Measurements from ENCODE around the gene ARHGAP25. TPM values are rescaled to one million over a fixed set of nuclear protein-coding genes. Genes with fewer than 3 reads are reported as not detected.

ARHGAP25 gene
- total RNA-seq, 4 donors from 2014 or later: 6.1 to 40.8 (median 11.7) TPM

GRCh38 chr2:68765739-68766375, 31.2 kb downstream of the ARHGAP25 start:
- no peak for DNase-seq (ENCODE audit: low spot score)
- ATAC-seq (ENCODE audit: low FRiP score): peak; percentile 13
- TF ChIP-seq, protein P1, sequence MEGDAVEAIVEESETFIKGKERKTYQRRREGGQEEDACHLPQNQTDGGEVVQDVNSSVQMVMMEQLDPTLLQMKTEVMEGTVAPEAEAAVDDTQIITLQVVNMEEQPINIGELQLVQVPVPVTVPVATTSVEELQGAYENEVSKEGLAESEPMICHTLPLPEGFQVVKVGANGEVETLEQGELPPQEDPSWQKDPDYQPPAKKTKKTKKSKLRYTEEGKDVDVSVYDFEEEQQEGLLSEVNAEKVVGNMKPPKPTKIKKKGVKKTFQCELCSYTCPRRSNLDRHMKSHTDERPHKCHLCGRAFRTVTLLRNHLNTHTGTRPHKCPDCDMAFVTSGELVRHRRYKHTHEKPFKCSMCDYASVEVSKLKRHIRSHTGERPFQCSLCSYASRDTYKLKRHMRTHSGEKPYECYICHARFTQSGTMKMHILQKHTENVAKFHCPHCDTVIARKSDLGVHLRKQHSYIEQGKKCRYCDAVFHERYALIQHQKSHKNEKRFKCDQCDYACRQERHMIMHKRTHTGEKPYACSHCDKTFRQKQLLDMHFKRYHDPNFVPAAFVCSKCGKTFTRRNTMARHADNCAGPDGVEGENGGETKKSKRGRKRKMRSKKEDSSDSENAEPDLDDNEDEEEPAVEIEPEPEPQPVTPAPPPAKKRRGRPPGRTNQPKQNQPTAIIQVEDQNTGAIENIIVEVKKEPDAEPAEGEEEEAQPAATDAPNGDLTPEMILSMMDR (IDR thresholded peaks at IDR 0.05): no peak

GRCh38 chr2:68766376-68766845, 31.8 kb downstream of the ARHGAP25 start:
- DNase-seq (ENCODE audit: low spot score): no peak
- peak; percentile 70 for ATAC-seq (ENCODE audit: low FRiP score)
- TF ChIP-seq, protein P1 (IDR thresholded peaks at IDR 0.05): no peak

DNA sequence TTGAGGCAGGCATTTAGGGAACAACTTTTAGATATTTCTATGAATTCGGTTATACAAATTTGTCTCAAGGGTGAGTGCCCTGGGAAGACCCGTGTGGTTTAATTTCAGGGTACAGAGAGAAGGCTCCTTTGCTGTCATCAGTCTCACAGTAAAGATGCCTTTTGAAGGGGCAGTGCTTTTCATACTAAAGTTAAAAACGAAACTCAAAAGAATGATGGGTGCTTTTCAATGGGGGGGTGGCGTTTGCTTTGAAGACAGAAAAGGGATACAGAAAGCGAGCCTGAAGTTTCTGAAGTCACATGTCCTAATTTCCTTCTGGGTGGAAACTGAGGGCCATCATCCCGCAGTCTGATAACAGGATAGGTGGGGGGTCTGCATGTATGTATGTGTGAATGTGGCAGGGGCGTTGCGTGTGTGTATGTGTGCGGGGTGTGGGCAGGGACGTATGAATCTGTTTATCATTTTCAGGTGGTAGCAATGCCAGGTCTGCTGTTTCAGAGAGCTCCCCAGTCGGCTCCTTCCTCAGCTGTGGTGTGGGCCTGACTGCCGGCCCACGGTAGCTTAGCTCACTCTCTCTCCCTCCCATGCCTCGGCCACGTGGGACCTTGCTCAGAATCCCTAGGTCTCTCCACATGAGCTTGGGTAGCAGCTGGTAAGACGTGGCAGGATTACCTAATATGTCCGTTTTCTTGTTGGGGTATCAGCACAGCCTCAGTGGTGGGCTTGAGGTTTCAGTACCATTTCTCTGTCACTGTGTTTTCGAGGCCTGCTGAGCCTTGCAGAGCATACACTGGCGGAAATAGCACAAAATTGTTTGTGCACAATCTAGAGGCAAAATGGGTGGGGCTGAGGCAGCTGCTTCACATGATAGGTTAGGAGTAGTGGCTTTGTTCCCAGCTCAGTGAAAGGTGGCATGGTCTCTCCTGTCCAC, 32.7 kb downstream of the ARHGAP25 start:
- ATAC-seq (ENCODE audit: low FRiP score): no peak
- TF ChIP-seq, protein P1 (IDR thresholded peaks at IDR 0.05): no peak
- DNase-seq (ENCODE audit: low spot score): no peak

DNA sequence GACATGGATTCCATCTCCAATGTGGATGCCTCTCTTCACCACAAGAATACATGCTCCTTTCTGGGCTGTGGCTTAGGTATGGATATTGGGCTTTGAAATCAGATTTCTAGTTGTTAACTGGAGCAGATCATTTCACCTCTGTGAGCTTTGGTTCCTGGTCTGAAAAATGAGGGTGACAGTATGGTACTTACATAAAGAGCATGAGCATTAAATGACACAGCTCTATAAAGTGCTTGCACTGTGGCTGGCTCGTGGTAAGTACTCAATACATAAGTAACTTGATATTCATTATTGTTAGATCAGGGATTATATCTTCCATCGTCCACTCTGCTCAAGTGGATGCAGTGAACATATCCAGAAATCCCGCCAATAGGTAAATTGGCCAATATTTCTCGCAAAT, 33.4 kb downstream of the ARHGAP25 start:
- TF ChIP-seq, protein P1 (IDR thresholded peaks at IDR 0.05): no peak
- no peak for DNase-seq (ENCODE audit: low spot score)
- ATAC-seq (ENCODE audit: low FRiP score): no peak

DNA sequence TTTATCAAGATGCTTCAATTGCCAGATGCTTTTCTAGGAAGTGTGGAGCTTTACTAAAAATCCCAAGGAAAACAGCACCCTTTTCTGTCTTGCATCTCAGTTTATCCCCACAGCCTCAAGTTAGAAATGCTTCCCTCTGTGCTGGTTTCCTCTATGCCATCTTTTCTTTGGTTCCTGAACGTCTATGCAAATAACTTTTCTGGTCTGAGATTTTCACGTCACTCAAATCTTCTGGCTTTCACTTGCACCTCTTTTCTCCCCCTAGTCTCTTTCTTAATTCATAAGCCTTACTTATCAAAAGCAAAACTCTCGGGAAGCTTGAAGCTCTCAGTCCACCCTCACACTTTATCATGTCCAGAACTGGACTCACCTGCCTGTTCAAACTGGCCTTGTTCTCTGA, 33.9 kb downstream of the ARHGAP25 start:
- ATAC-seq (ENCODE audit: low FRiP score) (no peak), DNase-seq (ENCODE audit: low spot score) (no peak)
- TF ChIP-seq, protein P1 (IDR thresholded peaks at IDR 0.05): no peak

DNA sequence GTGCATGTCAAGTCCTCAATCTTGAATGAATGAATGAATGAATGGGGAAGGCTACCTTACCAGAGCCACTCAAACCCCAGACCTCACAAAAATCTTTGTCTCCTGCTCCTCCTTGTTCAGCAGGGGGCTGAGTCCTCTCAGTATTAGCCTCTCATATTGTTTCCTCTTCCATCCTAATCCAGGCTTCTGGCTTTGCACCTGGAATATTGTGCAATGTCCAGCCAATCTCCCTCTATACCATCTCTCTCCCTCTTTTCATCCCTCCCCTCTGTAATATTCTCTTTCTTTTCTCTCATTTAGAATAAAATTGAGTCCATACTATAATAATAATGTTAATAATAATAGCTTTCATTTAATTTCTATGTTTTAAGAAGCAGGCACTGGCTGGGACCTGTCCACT, 34.3 kb downstream of the ARHGAP25 start:
- no peak for DNase-seq (ENCODE audit: low spot score)
- TF ChIP-seq, protein P1 (IDR thresholded peaks at IDR 0.05): no peak
- ATAC-seq (ENCODE audit: low FRiP score): no peak

Measured in omental fat pad (tissue), 4 donors.